Activated T-cell treated with anti-CD3 and anti-CD28 coated beads for 48 hours (primary cell): ENCODE measurements around the gene IL3RA.

Experiments used
- DNase-seq: peaks from one replicate; pipeline ENCODE4 v3.0.0-alpha.2; 2020; ENCODE audit warnings: low read depth

IL3RA gene

DNA sequence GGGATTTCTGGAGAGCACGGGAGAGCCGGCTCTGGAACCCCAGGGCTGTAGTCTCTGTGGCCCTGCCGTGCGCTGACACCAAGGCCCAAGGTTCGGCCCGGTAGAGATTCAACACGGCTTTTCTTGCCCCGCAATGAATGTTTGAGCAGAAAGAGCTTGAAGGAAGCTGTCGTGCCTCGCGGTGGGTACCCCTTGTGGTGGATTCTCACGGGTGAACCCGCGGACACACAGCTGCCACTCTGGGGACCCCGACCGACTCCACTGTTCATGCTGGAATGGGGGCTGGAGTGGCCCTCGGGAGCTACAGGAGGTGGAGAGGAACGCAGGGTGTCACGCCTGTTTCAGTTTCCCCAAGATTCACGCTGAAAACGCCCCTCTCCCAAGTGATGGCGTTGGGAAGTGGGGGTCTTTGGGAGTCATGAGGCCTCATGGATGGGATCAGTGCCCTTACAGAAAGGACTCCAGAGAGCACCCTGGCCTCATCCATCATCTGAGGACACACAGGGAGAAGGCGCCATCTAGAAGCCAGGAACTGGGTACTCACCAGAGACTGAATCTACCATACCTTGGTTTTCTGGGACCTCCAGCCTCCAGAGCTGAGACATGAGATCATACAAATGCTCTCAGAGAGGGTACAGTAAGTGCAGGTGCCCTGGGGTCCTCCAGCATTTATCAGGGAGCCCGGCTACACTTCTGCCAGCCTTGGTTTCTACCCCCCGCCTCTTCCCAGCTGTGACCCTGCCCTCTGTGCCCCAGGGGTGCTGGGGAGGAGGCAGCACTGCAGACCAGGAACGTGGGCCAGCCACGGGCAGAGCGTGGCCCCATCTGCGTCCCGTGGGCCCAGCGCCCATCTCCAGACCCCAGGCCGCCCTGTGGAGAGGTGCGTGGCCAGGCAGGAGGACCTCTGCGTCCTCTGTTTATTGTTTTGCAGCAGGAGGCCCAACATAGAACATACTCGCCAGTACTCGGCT, 49.0 kb downstream of the IL3RA start:
- no peak for DNase-seq

DNA sequence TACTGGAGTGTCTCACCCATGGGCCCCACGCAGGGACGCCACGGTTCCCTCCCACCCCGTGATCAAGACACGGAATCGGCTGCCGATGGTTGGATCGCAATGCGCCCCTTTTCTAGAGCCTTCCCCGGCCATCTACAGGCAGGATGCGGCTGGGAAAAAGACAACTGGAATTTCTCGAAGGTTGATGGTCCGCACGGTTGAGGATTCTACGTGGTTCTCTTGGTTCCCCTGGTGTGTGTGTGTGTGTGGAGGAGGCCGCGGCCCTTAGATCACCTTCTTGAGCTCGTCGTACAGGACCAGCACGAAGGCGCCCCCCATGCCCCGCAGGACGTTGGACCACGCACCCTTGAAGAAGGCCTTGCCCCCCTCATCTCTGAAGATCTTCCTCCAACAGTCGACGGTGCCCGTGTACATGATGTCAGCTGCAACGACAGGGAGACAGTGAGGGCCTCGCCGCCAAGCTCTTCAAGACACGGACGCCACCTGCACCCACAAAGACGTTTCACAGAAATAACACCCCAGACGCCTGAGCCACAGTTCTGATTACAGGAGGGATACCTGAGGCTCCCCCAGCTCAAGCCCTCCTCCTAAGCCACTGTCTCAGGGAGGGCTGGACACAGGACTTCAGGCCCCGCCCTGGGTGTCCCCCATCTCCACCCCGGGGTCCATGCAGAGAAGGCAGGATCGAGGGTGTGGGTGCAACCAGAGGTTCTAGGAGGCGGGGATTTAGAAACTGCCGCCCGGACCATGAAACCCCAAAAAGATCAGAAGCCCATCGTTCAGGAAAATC, 49.9 kb downstream of the IL3RA start:
- DNase-seq: no peak

DNA sequence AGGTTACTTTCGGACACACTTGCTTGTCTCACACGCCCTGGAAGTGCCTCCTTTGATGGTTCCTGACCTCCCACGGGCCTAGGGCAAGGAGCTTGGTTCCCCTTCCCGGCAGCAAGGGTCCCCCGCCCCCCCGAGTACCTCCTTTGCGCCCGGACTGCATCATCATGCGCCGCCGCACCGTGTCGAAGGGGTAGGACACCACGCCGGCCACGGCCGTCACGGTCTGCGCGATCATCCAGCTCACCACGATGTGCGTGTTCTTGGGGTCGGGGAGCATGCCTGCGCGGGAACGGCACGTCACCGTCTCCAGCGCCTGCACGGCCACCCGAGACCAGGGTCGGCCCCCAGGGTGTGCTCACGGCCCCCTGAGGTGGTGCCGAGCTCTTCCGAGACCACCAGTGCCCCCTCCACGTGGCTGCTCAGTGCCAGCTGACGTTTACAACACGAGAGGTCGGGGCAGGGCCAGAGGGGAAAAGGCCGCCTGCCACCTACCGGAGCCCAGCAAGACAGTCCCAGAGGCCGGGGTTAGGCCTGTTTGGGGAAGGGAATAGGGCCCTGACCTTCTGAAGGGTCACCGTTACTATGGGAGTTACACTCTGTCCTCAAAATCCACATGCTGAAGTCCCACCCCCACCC, 50.7 kb downstream of the IL3RA start:
- DNase-seq: no peak

DNA sequence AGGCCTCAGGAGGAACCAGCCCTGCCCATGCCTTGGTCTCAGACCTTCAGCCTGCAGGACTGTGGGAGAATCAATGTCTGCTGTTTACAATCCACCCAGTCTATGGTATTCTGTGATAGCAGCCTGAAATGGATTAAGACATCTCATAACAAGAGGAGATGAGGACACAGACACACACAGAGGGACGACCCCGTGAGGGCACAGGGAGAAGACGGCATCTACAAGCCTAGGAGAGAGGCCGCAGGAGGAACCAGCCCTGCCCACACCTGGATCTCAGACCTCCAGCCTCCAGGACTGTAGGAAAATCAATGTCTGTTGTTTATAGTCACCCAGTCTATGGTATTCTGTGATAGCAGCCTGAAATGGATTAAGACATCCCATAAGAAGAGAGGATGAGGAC, 52.1 kb downstream of the IL3RA start:
- no peak for DNase-seq

DNA sequence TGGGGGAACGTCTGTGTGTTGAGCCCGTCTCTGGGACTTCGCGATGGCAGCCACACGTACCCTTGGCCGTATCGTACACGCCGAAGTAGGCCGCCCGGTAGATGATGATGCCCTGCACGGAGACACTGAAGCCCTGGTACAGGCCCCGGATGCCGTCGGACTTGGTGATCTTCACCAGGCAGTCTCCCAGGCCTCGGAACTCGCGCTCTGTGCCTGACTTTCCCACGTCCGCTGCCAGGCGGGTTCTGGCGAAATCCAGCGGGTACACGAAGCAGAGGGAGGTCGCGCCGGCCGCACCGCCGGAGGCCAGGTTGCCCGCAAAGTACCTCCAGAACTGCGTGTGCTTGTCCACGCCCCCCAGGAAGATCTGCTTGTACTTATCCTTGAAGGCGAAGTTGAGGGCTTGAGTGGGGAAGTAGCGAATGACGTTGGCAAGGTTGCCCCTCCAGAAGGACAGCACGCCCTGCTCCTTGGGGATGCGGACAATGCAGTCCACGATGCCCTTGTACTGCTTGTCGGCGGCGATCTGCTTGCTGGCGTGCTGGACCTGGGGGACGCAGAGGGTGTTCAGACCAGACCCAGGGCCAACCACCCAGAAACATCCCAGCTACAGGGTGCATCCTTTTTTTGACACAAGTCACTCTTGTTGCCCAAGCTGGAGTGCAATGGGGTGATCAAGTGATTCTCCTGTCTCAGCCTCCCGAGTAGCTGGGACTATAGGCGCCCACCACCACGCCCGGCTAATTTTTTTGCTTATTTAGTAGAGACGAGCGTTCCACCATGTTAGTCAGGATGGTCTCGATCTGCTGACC, 52.8 kb downstream of the IL3RA start:
- no peak for DNase-seq

DNA sequence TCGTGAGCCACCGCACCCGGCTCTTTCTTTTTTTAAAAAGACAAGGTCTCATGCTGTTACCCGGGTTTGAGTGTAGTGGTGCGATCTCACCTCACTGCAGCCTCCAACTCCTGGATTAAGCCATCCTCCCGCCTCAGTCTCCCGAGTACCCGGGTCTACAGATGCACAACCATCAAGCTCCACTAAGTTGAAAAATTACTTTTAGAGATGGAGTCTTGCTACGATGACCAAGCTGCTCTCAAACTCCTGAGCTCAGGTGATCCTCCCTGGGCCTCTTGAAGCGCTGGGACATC, 53.4 kb downstream of the IL3RA start:
- no peak for DNase-seq

DNA sequence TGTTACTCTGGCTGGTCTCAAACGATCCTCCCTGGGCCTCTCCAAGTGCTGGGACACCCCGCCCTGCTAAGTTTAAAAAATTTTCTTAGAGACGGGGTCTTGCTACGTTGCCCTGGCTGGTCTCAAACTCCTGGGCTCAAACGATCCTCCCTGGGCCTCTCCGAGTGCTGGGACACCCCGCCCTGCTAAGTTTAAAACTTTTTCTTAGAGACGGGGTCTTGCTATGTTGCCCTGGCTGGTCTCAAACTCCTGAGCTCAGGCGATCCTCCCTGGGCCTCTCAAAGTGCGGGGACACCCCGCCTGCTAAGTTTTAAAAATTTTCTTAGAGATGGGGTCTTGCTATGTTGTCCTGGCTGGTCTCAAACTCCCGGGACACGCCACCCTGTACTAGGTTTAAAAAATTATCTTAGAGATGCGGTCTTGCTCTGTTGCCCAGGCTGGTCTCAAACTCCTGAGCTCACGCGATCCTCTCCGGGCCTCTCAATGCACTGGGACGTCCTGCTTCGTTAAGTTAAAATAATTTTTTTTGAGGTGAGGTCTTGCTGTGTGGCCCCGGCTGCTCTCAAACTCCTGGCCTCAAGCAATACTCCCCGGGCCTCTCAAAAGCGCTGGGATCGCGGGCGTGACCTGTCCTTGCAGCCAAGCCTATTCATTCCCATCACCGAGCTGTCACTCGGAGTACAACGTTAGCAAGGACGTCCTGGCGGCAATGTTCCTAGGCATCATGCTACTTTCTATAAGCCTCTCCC, 54.2 kb downstream of the IL3RA start:
- no peak for DNase-seq

DNA sequence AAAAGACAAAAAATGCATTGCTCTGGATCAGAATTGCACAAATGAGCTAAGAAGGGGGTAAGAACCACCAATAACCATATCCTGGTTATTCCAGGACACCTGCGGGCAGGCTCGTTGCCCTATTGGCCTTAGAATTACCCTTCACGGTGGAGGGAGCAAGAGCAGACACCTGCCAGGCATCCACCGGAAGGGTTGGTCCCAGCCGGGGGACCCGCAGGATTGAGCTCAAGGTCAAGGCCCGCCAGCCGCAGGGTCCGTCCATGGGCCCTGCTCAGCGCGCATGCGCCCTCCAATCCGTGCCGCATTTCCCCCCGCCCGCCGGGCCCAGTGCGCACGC, 54.8 kb downstream of the IL3RA start:
- DNase-seq: no peak

DNA sequence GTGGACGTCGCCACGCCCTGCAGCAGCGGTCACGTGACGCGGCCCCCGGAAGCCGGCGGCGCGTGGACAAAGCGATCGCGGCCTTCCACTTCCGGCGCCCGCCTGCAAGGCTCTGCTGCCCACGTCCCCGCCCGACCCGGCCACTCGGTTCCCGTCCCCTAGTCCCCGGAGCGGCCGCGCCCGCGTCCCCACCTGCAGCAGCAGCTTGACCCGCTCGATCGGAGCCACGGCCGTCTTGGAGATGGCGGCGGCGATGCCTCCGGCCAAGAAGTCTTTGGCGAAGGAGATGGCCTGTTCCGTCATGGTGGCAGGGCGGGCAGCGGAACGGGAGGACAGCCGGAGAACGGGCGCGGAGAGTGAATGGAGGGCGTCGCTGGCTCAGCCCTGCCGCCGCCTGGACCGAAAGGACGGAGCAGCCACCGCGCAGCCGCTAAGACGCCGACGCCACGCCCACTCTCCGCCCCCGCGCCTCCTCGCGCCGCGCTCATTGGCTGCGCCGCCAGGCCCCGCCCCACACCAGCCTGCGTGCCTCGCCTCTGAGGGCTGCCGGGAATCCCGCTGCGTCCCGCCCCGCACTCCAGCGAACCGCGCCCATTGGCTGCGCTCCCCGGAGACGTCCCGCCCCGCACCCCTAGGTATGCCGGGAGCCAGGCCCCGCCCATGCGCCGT, 55.3 kb downstream of the IL3RA start, which contains the start of gene SLC25A6:
TSS of gene SLC25A6 (minus strand) at position 407 of the 669 bp plus-strand sequence. CDS start at position 303, 104 bp downstream.
- peak; percentile 100 for DNase-seq

DNA sequence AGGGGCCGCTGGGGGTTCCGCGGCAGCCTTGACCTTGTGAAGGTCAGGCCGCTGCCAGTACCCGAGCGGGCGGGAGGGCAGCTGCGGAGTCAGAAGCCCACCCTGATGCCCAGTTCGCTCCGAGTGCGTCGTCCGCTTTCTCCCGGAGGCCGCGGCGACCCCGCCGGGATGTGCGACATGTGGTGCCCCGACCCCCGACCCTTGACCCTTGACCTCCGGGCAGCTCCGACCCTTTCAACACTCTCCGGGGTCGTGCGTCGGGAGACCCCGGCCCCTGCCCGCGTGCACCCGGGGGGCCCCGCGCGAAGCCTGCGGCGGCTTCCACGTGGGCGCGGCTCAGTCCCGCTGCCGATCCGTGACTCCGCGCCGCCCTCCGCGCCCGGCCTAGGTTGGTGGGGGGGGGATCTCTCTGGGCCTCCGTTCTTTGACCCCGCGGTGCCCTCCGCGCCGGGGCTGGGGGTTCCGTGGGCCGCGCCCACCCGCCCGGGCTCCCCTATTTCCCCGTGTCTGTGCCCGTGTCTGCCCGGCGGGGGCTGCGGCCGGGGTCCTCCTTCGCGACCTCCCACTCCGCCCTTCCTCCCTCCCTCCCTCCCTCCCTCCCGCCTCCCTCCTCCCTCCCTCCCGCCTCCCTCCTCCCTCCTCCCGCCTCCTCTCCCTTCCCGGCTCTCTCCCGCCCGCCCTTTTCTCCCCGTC, 55.9 kb downstream of the IL3RA start:
- DNase-seq: peak; percentile 53

DNA sequence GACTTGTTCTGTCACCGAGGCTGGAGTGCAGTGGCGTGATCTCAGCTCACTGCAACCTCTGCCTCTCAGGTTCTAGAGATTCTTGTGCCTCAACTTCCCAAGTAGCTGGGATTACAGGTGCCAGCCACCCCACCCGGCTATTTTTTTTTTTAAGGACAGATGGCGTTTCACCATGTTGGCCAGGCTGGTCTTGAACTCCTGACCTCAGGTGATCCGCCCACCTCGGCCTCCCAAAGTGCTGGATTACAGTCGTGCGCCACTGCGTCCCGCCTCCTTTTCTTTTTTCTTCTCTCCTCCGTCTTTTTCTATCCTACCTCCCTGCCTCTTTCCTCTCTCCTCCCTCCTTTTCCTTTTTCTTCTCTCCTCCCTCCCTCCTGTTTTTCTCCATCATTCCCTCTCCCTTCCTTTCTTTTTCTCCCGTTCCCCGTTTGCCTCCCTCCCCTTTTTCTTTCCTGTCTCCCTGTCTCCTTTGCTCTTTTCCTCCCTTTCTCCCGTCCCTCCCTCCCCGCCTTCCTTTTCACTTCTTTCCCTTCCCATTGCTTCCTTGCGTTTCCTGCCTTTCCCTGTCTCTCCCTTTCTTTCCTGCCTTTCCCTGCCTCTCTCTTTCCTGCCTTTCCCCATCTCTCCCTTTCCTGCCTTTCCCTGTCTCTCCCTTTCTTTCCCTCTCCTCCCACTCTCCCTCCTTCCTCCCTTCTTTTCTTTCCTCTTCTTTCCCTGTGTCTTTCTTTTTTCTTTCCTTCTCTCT, 57.5 kb downstream of the IL3RA start:
- no peak for DNase-seq

DNA sequence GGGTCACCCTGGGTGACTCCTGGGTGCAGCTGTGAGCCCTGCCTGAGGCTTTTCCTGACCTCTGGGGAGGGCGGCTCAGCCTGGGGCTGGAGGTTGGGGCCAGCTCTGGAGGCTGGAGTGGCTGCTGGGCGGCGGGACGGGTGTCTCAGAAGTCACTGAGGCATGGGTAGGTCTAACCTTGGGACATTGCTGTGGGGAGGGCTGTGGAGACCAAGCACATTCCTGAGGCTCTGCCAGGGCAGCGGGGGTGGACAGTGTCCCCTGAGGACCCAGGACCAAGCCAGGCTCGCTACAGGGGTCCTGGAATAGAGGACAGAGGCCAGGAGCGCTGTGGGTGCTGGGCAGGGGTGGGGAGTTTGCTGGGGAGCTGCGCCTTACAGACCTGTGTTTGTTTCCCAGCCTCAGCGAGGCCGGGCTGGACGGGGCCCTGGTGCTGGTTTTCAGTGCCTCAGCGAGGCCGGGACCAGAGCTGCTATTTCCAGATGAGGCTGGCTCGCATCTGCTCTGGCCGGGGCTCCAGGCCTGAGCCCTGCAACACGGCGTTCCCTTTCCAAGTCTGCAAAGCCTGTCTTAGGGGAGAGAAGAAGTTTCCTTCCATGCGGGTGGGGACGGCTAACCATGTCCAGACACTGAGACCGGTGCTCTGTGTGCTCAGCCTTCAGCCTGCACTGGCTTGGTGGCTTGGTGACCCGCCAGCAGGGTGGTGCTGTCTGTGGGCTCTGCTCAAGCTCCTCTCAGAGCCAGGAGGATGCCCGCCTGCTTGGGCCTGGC, 58.3 kb downstream of the IL3RA start:
- no peak for DNase-seq

DNA sequence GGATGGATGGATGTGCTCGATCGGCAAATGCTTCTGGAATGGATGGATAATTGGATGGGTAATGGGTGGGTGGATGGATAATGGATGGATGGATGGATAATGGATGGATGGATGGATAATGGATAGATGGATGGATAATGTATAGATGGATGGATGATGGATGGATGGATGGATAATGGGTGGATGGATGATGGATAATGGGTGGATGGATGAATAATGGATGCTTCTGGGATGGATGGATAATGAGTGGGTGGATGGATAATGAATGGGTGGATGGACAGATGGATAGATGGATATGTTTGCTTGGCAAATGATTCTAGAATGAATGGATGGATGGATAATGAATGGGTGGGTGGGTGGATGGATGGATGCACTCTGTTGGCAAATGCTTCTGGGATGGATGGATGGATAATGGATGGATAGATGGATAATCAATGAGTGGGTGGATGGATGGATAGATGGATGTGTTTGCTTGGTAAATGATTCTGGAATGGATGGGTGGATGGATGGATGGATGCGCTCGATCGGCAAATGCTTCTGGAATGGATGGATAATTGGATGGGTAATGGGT, 59.1 kb downstream of the IL3RA start:
- no peak for DNase-seq

DNA sequence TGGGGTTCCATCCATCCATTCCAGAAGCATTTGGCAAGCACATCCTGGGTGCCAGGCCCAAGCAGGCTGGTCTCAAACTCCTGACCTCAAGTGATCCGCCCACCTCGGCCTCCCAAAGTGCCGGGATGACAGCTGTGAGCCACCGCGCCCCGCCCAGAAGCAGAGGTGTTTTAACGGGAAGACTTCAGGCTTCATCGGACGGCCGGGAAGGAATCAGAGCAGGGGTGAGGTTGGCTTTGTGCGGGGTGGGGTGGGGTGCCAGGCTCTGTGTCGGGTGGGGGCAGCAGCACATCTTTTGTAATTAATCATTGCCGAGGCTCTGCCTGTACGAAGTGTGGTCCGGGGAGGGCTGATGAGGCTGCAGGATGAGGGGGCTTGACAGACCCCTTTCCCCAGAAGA, 60.4 kb downstream of the IL3RA start:
- no peak for DNase-seq

DNA sequence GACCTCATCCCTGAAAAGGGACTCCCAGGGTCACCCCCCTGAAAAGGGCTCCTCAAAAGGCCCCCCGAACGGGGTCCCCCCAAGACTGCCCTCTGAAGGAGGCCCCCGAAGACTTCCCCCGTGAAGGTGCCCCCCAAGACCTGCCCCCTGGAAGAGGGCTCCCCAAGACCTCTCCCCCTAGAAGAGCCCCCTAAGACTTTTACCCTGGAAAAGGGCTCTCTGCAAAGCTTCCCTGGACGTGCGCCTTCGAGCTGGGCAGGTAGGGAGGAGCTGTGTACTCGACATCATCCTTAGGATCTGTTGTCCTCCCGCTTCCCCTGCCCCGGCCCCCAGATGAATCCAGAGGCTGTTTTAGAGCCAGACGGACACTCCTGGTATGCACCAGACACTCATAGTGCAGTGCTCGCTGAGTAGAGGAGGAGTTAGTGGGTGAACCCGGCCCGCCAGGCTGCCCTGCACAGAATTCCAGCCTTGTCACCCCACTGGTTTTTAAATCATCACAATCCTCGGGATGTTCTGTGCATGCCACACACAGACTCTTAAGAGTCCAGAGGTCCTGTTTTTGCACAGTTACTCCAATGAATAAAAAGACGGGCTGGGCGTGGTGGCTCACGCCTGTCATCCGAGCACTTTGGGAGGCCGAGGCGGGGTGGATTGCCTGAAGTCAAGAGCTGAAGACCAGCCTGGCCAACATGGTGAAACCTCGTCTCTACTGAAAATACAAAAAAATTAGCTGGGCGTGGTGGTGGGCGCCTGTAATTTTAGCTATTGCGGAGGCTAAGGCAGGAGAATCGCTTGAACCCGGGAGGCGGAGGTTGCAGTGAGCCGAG, 61.1 kb downstream of the IL3RA start:
- DNase-seq: no peak

DNA sequence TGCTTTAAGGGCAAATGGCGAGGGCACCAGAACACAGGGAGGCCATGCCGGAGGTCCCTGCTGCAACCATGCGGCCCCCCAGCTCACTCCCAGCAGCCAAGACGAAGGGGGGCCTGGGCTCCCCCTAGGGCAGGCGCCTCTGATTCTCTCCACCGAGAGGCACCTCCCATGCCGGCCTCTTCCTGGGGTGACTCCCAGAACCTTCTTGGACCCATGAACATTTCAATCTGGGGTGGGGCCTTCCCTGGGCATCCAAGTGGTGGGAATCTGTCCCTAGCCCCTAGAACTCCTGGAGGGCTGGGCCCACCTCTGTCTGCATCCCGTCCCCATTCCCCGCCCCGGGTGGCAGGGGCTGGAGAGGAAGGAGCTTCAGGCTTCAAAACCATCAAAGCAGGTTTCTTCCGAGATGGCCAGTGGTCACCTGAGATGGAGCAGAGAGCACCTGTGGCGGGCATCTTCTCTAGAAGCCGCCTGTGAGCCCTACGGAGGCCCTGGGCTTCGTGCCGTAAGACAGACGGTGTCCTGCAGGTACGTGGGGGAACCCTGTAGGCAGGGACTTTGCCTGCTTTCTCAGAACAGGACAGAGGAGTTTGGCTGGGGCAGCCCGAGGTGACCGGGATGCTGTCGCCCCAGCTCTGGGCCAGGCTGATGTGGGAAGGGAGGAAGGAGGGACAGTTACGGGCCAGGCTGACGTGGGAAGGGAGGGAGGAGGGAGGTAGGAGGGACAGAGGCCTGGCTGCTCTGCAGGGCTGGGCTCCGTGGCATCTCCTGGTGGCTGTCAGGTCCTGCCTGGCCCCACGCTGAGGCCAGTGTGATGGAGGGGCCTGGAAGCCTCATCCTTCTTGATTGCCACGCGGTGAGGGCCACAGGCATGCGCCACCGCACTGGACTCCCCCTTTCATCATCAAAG, 62.1 kb downstream of the IL3RA start:
- DNase-seq: no peak
